Liver (tissue), 3 donors: ENCODE measurements around the gene CFAP61.
"Not testable (repeated sequence)": the region's sequence is repeated elsewhere in the genome, so short reads cannot be mapped to it uniquely, and the experiment has no call there.

Experiments
- FOXA2 ChIP-seq: IDR thresholded peaks from 2 replicates; pipeline ENCODE4 v1.6.1; 2016; ENCODE audit warnings: antibody characterized with exemption
- GABPA ChIP-seq, 2 donors: IDR thresholded peaks in 1 of 2; conservative IDR thresholded peaks in 1 of 2; 2 replicates each; pipeline ENCODE4 v1.6.1; 2016; ENCODE audit warnings: antibody characterized with exemption in 2 of 2, mild to moderate bottlenecking in 1 of 2, moderate library complexity in 1 of 2
- RAD21 ChIP-seq, 2 donors: IDR thresholded peaks; 2 replicates each; pipeline ENCODE4 v1.6.1; 2016; ENCODE audit warnings: antibody characterized with exemption in 2 of 2, mild to moderate bottlenecking in 2 of 2
- SP1 ChIP-seq: IDR thresholded peaks from 2 replicates; pipeline ENCODE4 v1.6.1; 2018; ENCODE audit warnings: antibody characterized with exemption, mild to moderate bottlenecking
- TAF1 ChIP-seq: conservative IDR thresholded peaks from 2 replicates; pipeline ENCODE4 v1.6.1; 2016; ENCODE audit warnings: antibody characterized with exemption, mild to moderate bottlenecking
- TF ChIP-seq, protein P1 (sequence below): fragments of 150-350 bp; IDR thresholded peaks from 2 replicates; pipeline ENCODE4 v1.5.1; 2017; ENCODE audit warnings: improper control_type of control experiment, low read depth, low read length; ENCODE audit not compliant: missing input control
- donor health status: healthy.
- donor health status: healthy.

DNA sequence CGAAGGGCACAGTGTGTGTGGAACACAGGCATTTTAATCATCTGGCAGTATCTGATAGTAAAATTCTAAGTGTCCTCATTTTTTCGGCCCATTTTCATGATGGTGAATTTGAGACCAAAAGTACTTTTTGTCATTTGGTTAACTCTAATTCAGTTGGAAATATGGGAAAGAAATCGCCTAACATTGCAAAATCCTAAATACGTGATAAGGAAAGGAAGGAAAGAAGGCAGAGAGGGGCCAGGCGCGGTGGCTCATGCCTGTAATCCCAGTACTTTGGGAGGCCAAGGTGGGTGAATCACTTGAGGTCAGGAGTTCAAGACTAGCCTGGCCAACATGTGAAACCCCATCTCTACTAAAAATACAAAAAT is 48.4 kb upstream of the CFAP61 start:
- TF ChIP-seq GABPA (IDR thresholded peaks at IDR 0.05 in 1 of 2, conservative IDR thresholded peaks at IDR 0.05 in 1 of 2); FOXA2; RAD21 (IDR thresholded peaks at IDR 0.05); TAF1; SP1: not testable (repeated sequence)
- TF ChIP-seq, protein P1, sequence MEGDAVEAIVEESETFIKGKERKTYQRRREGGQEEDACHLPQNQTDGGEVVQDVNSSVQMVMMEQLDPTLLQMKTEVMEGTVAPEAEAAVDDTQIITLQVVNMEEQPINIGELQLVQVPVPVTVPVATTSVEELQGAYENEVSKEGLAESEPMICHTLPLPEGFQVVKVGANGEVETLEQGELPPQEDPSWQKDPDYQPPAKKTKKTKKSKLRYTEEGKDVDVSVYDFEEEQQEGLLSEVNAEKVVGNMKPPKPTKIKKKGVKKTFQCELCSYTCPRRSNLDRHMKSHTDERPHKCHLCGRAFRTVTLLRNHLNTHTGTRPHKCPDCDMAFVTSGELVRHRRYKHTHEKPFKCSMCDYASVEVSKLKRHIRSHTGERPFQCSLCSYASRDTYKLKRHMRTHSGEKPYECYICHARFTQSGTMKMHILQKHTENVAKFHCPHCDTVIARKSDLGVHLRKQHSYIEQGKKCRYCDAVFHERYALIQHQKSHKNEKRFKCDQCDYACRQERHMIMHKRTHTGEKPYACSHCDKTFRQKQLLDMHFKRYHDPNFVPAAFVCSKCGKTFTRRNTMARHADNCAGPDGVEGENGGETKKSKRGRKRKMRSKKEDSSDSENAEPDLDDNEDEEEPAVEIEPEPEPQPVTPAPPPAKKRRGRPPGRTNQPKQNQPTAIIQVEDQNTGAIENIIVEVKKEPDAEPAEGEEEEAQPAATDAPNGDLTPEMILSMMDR, result not testable (repeated sequence)
